CD4-positive, alpha-beta memory T cell (primary cell): ENCODE results near the gene FAM83C. TPM values are rescaled to one million over a fixed set of nuclear protein-coding genes. Genes with fewer than 3 reads are reported as not detected.

Experiments used
- CTCF ChIA-PET: fragments of 350-600 bp; sonication (Branson Sonifier 250); formaldehyde crosslinking; loops from one replicate; lab custom pipeline; 2021; ENCODE audit warnings: inconsistent platforms; ENCODE audit not compliant: partially characterized antibody; lab: Charles Lee
- POLR2A ChIA-PET: fragments of 350-600 bp; sonication (Branson Sonifier 250); formaldehyde crosslinking; loops from one replicate; lab custom pipeline; 2021; ENCODE audit not compliant: partially characterized antibody; lab: Charles Lee
- DNase-seq, 5 donors: peaks; one replicate each; pipeline versions ENCODE4 v3.0.0 to v3.0.0-alpha.2; 2020 to 2022; ENCODE audit warnings: mixed read lengths in 1 of 5
- H3K27ac ChIP-seq: one replicate; pipeline ENCODE4 v1.7.0; 2013; ENCODE audit warnings: low read depth, low read length
- H3K27me3 ChIP-seq: 2 replicates; pipeline ENCODE4 v1.7.0; 2013; ENCODE audit warnings: mild to moderate bottlenecking, low read length, moderate library complexity; ENCODE audit not compliant: insufficient read depth
- H3K36me3 ChIP-seq: 2 replicates; pipeline ENCODE4 v1.7.0; 2013; ENCODE audit warnings: mild to moderate bottlenecking, low read length, moderate library complexity; ENCODE audit not compliant: insufficient read depth
- H3K4me1 ChIP-seq: 2 replicates; pipeline ENCODE4 v1.7.0; 2013; ENCODE audit warnings: mild to moderate bottlenecking, low read length, moderate library complexity; ENCODE audit not compliant: insufficient read depth
- H3K4me3 ChIP-seq, 2 donors: one replicate each; pipeline ENCODE4 v1.7.0; 2013; ENCODE audit warnings: low read length in 2 of 2, mild to moderate bottlenecking in 1 of 2
- H3K9me3 ChIP-seq, 2 donors: one replicate each; pipeline ENCODE4 v1.7.0; 2013; ENCODE audit warnings: low read length in 2 of 2, control low read depth in 1 of 2; ENCODE audit not compliant: control insufficient read depth in 1 of 2
- H3K27ac Mint-ChIP-seq, 7 donors: one replicate each; pipeline ENCODE4 v1.8.0; 2020 to 2021; ENCODE audit warnings: mixed read lengths in 7 of 7, mild to moderate bottlenecking in 6 of 7, inconsistent platforms in 3 of 7, moderate library complexity in 3 of 7
- H3K27me3 Mint-ChIP-seq, 2 donors: one replicate each; pipeline ENCODE4 v1.8.0; 2020 to 2021; ENCODE audit warnings: mixed read lengths in 2 of 2
- H3K36me3 Mint-ChIP-seq, 2 donors: one replicate each; pipeline ENCODE4 v1.8.0; 2020 to 2021; ENCODE audit warnings: mixed read lengths in 2 of 2, inconsistent platforms in 1 of 2, mild to moderate bottlenecking in 1 of 2
- H3K4me1 Mint-ChIP-seq, 4 donors: one replicate each; pipeline ENCODE4 v1.8.0; 2020 to 2021; ENCODE audit warnings: mixed read lengths in 4 of 4, mild to moderate bottlenecking in 1 of 4
- H3K4me3 Mint-ChIP-seq, 8 donors: one replicate each; pipeline ENCODE4 v1.8.0; 2020 to 2021; ENCODE audit warnings: mixed read lengths in 8 of 8, mild to moderate bottlenecking in 7 of 8, moderate library complexity in 6 of 8, inconsistent platforms in 3 of 8
- H3K9me3 Mint-ChIP-seq, 8 donors: one replicate each; pipeline ENCODE4 v1.8.0; 2020 to 2021; ENCODE audit warnings: mixed read lengths in 8 of 8, mild to moderate bottlenecking in 5 of 8, inconsistent platforms in 3 of 8, moderate library complexity in 1 of 8
- intact Hi-C: fragments of 100-400 bp; cut with micrococcal nuclease; formaldehyde crosslinking; loops from one replicate; pipeline ENCODE4 v1.15.1; 2023
- polyA plus RNA-seq, 2 donors: library from polyadenylated mRNA; unstranded; fragments of 300-500 nt; fragmentation: Illumina TruSeq; gene quantifications; one replicate each; pipeline ENCODE4 v1.2.3, GENCODE V29; 2021
- total RNA-seq, 2 experiments: library from RNA; stranded (reverse); gene quantifications; one replicate each; pipeline ENCODE4 v1.2.3, GENCODE V29; 2021

Gene FAM83C
- total and polyA plus RNA-seq, 4 experiments from 2014 or later: not detected

- intact Hi-C loops: no loop called here
- no peaks in the 10 kb centered on the region for H3K9me3 ChIP-seq
- no peaks in the 10 kb centered on the region for H3K27me3 ChIP-seq
- no peaks in the 10 kb centered on the region for H3K9me3 Mint-ChIP-seq
- H3K27ac Mint-ChIP-seq: no peak overlapping the region
- no peak overlapping the region for H3K4me3 ChIP-seq
- no peak overlapping the region for H3K27ac ChIP-seq
- no peaks in the 10 kb centered on the region for H3K4me1 ChIP-seq
- H3K4me1 Mint-ChIP-seq: no peaks in the 10 kb centered on the region
- POLR2A ChIA-PET: no interaction called here
- H3K27me3 Mint-ChIP-seq: peaks cover 3 to 8% of the 10 kb centered on the region in 2 donors
- DNase-seq: no peak
- H3K4me3 Mint-ChIP-seq: no peak overlapping the region
- H3K36me3 Mint-ChIP-seq: no peaks in the 10 kb centered on the region
- CTCF ChIA-PET: interaction anchor here (1.4 kb wide), 1 partner anchor 141 kb away, joined by 3 read pairs; no protein-coding TSS in a partner anchor
- no peaks in the 10 kb centered on the region for H3K36me3 ChIP-seq
These were observed 5.5 kb upstream of the FAM83C start for GRCh38 chr20:35297740-35298139.

- POLR2A ChIA-PET: no interaction called here
- H3K4me3 Mint-ChIP-seq: no peak overlapping the region
- H3K27ac Mint-ChIP-seq: no peak overlapping the region
- no peaks in the 10 kb centered on the region for H3K27me3 ChIP-seq
- no peaks in the 10 kb centered on the region for H3K36me3 ChIP-seq
- intact Hi-C loops: no loop called here
- H3K27me3 Mint-ChIP-seq: peaks cover 3 to 8% of the 10 kb centered on the region in 2 donors
- H3K9me3 ChIP-seq: no peaks in the 10 kb centered on the region
- no peak overlapping the region for H3K4me3 ChIP-seq
- no peaks in the 10 kb centered on the region for H3K4me1 ChIP-seq
- no peak overlapping the region for H3K27ac ChIP-seq
- no peaks in the 10 kb centered on the region for H3K36me3 Mint-ChIP-seq
- CTCF ChIA-PET: interaction anchor here (1.4 kb wide), 1 partner anchor 142 kb away, joined by 3 read pairs; no protein-coding TSS in a partner anchor
- no peaks in the 10 kb centered on the region for H3K4me1 Mint-ChIP-seq
- DNase-seq: no peak
- no peaks in the 10 kb centered on the region for H3K9me3 Mint-ChIP-seq
These were observed 4.9 kb upstream of the FAM83C start for GRCh38 chr20:35297155-35297554.

GRCh38 chr20:35296101-35296554, 3.9 kb upstream of the FAM83C start:
- intact Hi-C loops: no loop called here
- H3K4me3 Mint-ChIP-seq: no peak overlapping the region
- no peaks in the 10 kb centered on the region for H3K9me3 ChIP-seq
- no peaks in the 10 kb centered on the region for H3K36me3 ChIP-seq
- no peaks in the 10 kb centered on the region for H3K27me3 ChIP-seq
- H3K4me1 Mint-ChIP-seq: no peaks in the 10 kb centered on the region
- no peak overlapping the region for H3K27ac Mint-ChIP-seq
- H3K27me3 Mint-ChIP-seq: peaks cover 3 to 8% of the 10 kb centered on the region in 2 donors
- no peaks in the 10 kb centered on the region for H3K36me3 Mint-ChIP-seq
- no peak overlapping the region for H3K27ac ChIP-seq
- ChIA-PET POLR2A (no interaction called here), CTCF (no interaction called here)
- DNase-seq: no peak
- no peak overlapping the region for H3K4me3 ChIP-seq
- no peaks in the 10 kb centered on the region for H3K9me3 Mint-ChIP-seq
- H3K4me1 ChIP-seq: no peaks in the 10 kb centered on the region

- H3K4me1 Mint-ChIP-seq: no peaks in the 10 kb centered on the region
- no peak for DNase-seq
These were observed 3.4 kb upstream of the FAM83C start for GRCh38 chr20:35295674-35296073.

GRCh38 chr20:35295058-35295457, 2.8 kb upstream of the FAM83C start:
- Histone ChIP-seq H3K9me3 (no peaks in the 10 kb centered on the region), H3K27ac (no peak overlapping the region), H3K27me3 (no peaks in the 10 kb centered on the region), H3K4me3 (no peak overlapping the region), H3K4me1 (no peaks in the 10 kb centered on the region), H3K36me3 (no peaks in the 10 kb centered on the region)
- Mint-ChIP-seq H3K27ac (no peak overlapping the region), H3K36me3 (no peaks in the 10 kb centered on the region), H3K4me1 (no peaks in the 10 kb centered on the region), H3K27me3 (peaks cover 3 to 8% of the 10 kb centered on the region in 2 donors), H3K9me3 (no peaks in the 10 kb centered on the region), H3K4me3 (no peak overlapping the region)
- DNase-seq: no peak
- intact Hi-C loops: no loop called here
- CTCF ChIA-PET: interaction anchor here (1.6 to 5.8 kb wide), 2 partner anchors 8 to 11 kb away, joined by 5 to 27 read pairs; no protein-coding TSS in a partner anchor
- POLR2A ChIA-PET: no interaction called here

More at GRCh38 chr20:35295674-35296073, 3.4 kb upstream of the FAM83C start:
- intact Hi-C loops: no loop called here
- CTCF ChIA-PET: interaction anchor here (1.6 to 5.8 kb wide), 2 partner anchors 8 to 10 kb away, joined by 5 to 27 read pairs; no protein-coding TSS in a partner anchor
- H3K9me3 ChIP-seq: no peaks in the 10 kb centered on the region
- H3K36me3 Mint-ChIP-seq: no peaks in the 10 kb centered on the region
- no peaks in the 10 kb centered on the region for H3K9me3 Mint-ChIP-seq
- no peaks in the 10 kb centered on the region for H3K36me3 ChIP-seq
- H3K27me3 Mint-ChIP-seq: peaks cover 3 to 8% of the 10 kb centered on the region in 2 donors
- H3K27ac Mint-ChIP-seq: no peak overlapping the region
- no peak overlapping the region for H3K4me3 Mint-ChIP-seq
- H3K4me1 ChIP-seq: no peaks in the 10 kb centered on the region
- H3K27me3 ChIP-seq: no peaks in the 10 kb centered on the region
- no peak overlapping the region for H3K27ac ChIP-seq
- no peak overlapping the region for H3K4me3 ChIP-seq
- POLR2A ChIA-PET: no interaction called here

- Histone ChIP-seq H3K27me3 (no peaks in the 10 kb centered on the region), H3K9me3 (no peaks in the 10 kb centered on the region), H3K36me3 (no peaks in the 10 kb centered on the region), H3K4me1 (no peaks in the 10 kb centered on the region), H3K4me3 (no peak overlapping the region), H3K27ac (no peak overlapping the region)
- intact Hi-C loops: no loop called here
- H3K9me3 Mint-ChIP-seq: no peaks in the 10 kb centered on the region
- peaks cover 3 to 8% of the 10 kb centered on the region in 2 donors for H3K27me3 Mint-ChIP-seq
- no peak for DNase-seq
- no peak overlapping the region for H3K27ac Mint-ChIP-seq
- H3K36me3 Mint-ChIP-seq: no peaks in the 10 kb centered on the region
- ChIA-PET CTCF (interaction anchor here (1.6 to 5.8 kb wide), 2 partner anchors 9 to 12 kb away, joined by 5 to 27 read pairs; no protein-coding TSS in a partner anchor), POLR2A (no interaction called here)
- no peaks in the 10 kb centered on the region for H3K4me1 Mint-ChIP-seq
- H3K4me3 Mint-ChIP-seq: no peak overlapping the region
These were observed 2.1 kb upstream of the FAM83C start for GRCh38 chr20:35294293-35294685.

- peaks cover 3 to 8% of the 10 kb centered on the region in 2 donors for H3K27me3 Mint-ChIP-seq
- CTCF ChIA-PET: interaction anchor here (0.6 to 5.8 kb wide), 3 partner anchors 10 to 29 kb away, joined by 3 to 27 read pairs (median 4); no protein-coding TSS in a partner anchor
- no peaks in the 10 kb centered on the region for H3K9me3 Mint-ChIP-seq
- Histone ChIP-seq H3K4me1 (no peaks in the 10 kb centered on the region), H3K36me3 (no peaks in the 10 kb centered on the region), H3K27me3 (no peaks in the 10 kb centered on the region), H3K9me3 (no peaks in the 10 kb centered on the region), H3K4me3 (no peak overlapping the region), H3K27ac (no peak overlapping the region)
- H3K27ac Mint-ChIP-seq: no peak overlapping the region
- no peak overlapping the region for H3K4me3 Mint-ChIP-seq
- H3K36me3 Mint-ChIP-seq: no peaks in the 10 kb centered on the region
- POLR2A ChIA-PET: no interaction called here
- H3K4me1 Mint-ChIP-seq: no peaks in the 10 kb centered on the region
- intact Hi-C loops: no loop called here
- no peak for DNase-seq
These were observed 1.4 kb upstream of the FAM83C start for GRCh38 chr20:35293303-35294292.
